ENCODE measurements around the gene SMAD6. TPM values are rescaled to one million over a fixed set of nuclear protein-coding genes. Genes with fewer than 3 reads are reported as not detected.

The SMAD6 gene
- total and polyA plus RNA-seq, 5 donors from 2014 or later: 0.27 TPM; not detected in 4

- Mint-ChIP-seq H3K4me3 (no peak overlapping the region), H3K27me3 (no peaks in the 10 kb centered on the region), H3K27ac (no peak overlapping the region), H3K4me1 (peaks cover 0 to 21% (median 0%) of the 10 kb centered on the region in 4 donors), H3K9me3 (no peaks in the 10 kb centered on the region), H3K36me3 (no peaks in the 10 kb centered on the region)
- ATAC-seq (ENCODE audit: low read depth in 2 of 2) (no peak), DNase-seq (no peak)
- H3K27me3 ChIP-seq (ENCODE audit: control insufficient read depth, insufficient read depth, low read length): no peaks in the 10 kb centered on the region
- no peak overlapping the region for H3K4me3 ChIP-seq (ENCODE audit: low read depth, low read length)
- H3K36me3 ChIP-seq (ENCODE audit: control insufficient read depth, insufficient read depth, low read length): no peaks in the 10 kb centered on the region
- H3K27ac ChIP-seq (ENCODE audit: insufficient read depth, low read length, poor library complexity, severe bottlenecking): no peak overlapping the region
- H3K4me1 ChIP-seq (ENCODE audit: control insufficient read depth, insufficient read depth, low read length, poor library complexity, severe bottlenecking): no peaks in the 10 kb centered on the region
- no peaks in the 10 kb centered on the region for H3K9me3 ChIP-seq (ENCODE audit: control insufficient read depth in 2 of 2, low read length in 2 of 2)
Measured at GRCh38 chr15:66747223-66747622, 45.2 kb downstream of the SMAD6 start.

- no peaks in the 10 kb centered on the region for H3K36me3 Mint-ChIP-seq
- Histone ChIP-seq H3K9me3 (ENCODE audit: control insufficient read depth in 2 of 2, low read length in 2 of 2) (no peaks in the 10 kb centered on the region), H3K27me3 (ENCODE audit: control insufficient read depth, insufficient read depth, low read length) (no peaks in the 10 kb centered on the region), H3K36me3 (ENCODE audit: control insufficient read depth, insufficient read depth, low read length) (no peaks in the 10 kb centered on the region), H3K27ac (ENCODE audit: insufficient read depth, low read length, poor library complexity, severe bottlenecking) (no peak overlapping the region), H3K4me3 (ENCODE audit: low read depth, low read length) (no peak overlapping the region), H3K4me1 (ENCODE audit: control insufficient read depth, insufficient read depth, low read length, poor library complexity, severe bottlenecking) (no peaks in the 10 kb centered on the region)
- DNase-seq: no peak
- ATAC-seq (ENCODE audit: low read depth in 2 of 2): no peak
- no peak overlapping the region for H3K27ac Mint-ChIP-seq
- H3K4me1 Mint-ChIP-seq: peaks cover 0 to 22% (median 0%) of the 10 kb centered on the region in 4 donors
- H3K9me3 Mint-ChIP-seq: no peaks in the 10 kb centered on the region
- no peaks in the 10 kb centered on the region for H3K27me3 Mint-ChIP-seq
- no peak overlapping the region for H3K4me3 Mint-ChIP-seq
Measured at GRCh38 chr15:66747886-66748707, 46.1 kb downstream of the SMAD6 start.

- Mint-ChIP-seq H3K27me3 (no peaks in the 10 kb centered on the region), H3K4me1 (peaks cover 0 to 22% (median 0%) of the 10 kb centered on the region in 4 donors), H3K4me3 (no peak overlapping the region), H3K27ac (no peak overlapping the region), H3K9me3 (no peaks in the 10 kb centered on the region), H3K36me3 (no peaks in the 10 kb centered on the region)
- Histone ChIP-seq H3K36me3 (ENCODE audit: control insufficient read depth, insufficient read depth, low read length) (no peaks in the 10 kb centered on the region), H3K9me3 (ENCODE audit: control insufficient read depth in 2 of 2, low read length in 2 of 2) (no peaks in the 10 kb centered on the region), H3K27me3 (ENCODE audit: control insufficient read depth, insufficient read depth, low read length) (no peaks in the 10 kb centered on the region), H3K27ac (ENCODE audit: insufficient read depth, low read length, poor library complexity, severe bottlenecking) (no peak overlapping the region), H3K4me1 (ENCODE audit: control insufficient read depth, insufficient read depth, low read length, poor library complexity, severe bottlenecking) (no peaks in the 10 kb centered on the region), H3K4me3 (ENCODE audit: low read depth, low read length) (no peak overlapping the region)
- no peak for DNase-seq
- no peak for ATAC-seq (ENCODE audit: low read depth in 2 of 2)
Measured at GRCh38 chr15:66748708-66749035, 46.6 kb downstream of the SMAD6 start.

GRCh38 chr15:66749841-66750575 lies 48.0 kb downstream of the SMAD6 start:
- Mint-ChIP-seq H3K27ac (peak overlapping the region in 1 of 3 donors; percentile 49), H3K36me3 (peaks cover 3% of the 10 kb centered on the region), H3K27me3 (no peaks in the 10 kb centered on the region), H3K4me1 (peaks cover 0 to 26% (median 0%) of the 10 kb centered on the region in 4 donors), H3K4me3 (no peak overlapping the region), H3K9me3 (peaks cover 0 to 2% (median under 1%) of the 10 kb centered on the region in 7 donors)
- H3K36me3 ChIP-seq (ENCODE audit: control insufficient read depth, insufficient read depth, low read length): no peaks in the 10 kb centered on the region
- H3K9me3 ChIP-seq (ENCODE audit: control insufficient read depth in 2 of 2, low read length in 2 of 2): peaks cover 3 to 4% of the 10 kb centered on the region in 2 experiments
- no peak for ATAC-seq (ENCODE audit: low read depth in 2 of 2)
- no peak overlapping the region for H3K27ac ChIP-seq (ENCODE audit: insufficient read depth, low read length, poor library complexity, severe bottlenecking)
- no peak for DNase-seq
- no peaks in the 10 kb centered on the region for H3K4me1 ChIP-seq (ENCODE audit: control insufficient read depth, insufficient read depth, low read length, poor library complexity, severe bottlenecking)
- H3K27me3 ChIP-seq (ENCODE audit: control insufficient read depth, insufficient read depth, low read length): no peaks in the 10 kb centered on the region
- H3K4me3 ChIP-seq (ENCODE audit: low read depth, low read length): no peak overlapping the region

GRCh38 chr15:66750609-66751008 lies 48.6 kb downstream of the SMAD6 start:
- H3K27ac Mint-ChIP-seq: peak overlapping the region in 1 of 3 donors; percentile 49

GRCh38 chr15:66751579-66751978 lies 49.5 kb downstream of the SMAD6 start:
- H3K4me1 ChIP-seq (ENCODE audit: control insufficient read depth, insufficient read depth, low read length, poor library complexity, severe bottlenecking): no peaks in the 10 kb centered on the region
- H3K4me3 Mint-ChIP-seq: peak overlapping the region in 1 of 4 donors; percentile 38
- H3K4me1 Mint-ChIP-seq: peaks cover 0 to 18% (median 0%) of the 10 kb centered on the region in 4 donors
- ATAC-seq (ENCODE audit: low read depth in 2 of 2) (peak; percentile 40 to 68), DNase-seq (peak in 2 of 3 donors; percentile 28 to 45)
- peaks cover 9 to 11% of the 10 kb centered on the region in 2 experiments for H3K9me3 ChIP-seq (ENCODE audit: control insufficient read depth in 2 of 2, low read length in 2 of 2)
- H3K36me3 ChIP-seq (ENCODE audit: control insufficient read depth, insufficient read depth, low read length): no peaks in the 10 kb centered on the region
- H3K36me3 Mint-ChIP-seq: peaks cover 3% of the 10 kb centered on the region
- no peak overlapping the region for H3K27ac ChIP-seq (ENCODE audit: insufficient read depth, low read length, poor library complexity, severe bottlenecking)
- no peaks in the 10 kb centered on the region for H3K27me3 Mint-ChIP-seq
- no peaks in the 10 kb centered on the region for H3K27me3 ChIP-seq (ENCODE audit: control insufficient read depth, insufficient read depth, low read length)
- no peak overlapping the region for H3K4me3 ChIP-seq (ENCODE audit: low read depth, low read length)
- H3K9me3 Mint-ChIP-seq: peaks cover 0 to 7% (median 1%) of the 10 kb centered on the region in 7 donors
- H3K27ac Mint-ChIP-seq: peak overlapping the region in 2 of 3 donors; percentile 58 to 62

More at GRCh38 chr15:66750609-66751008, 48.6 kb downstream of the SMAD6 start:
- H3K9me3 ChIP-seq (ENCODE audit: control insufficient read depth in 2 of 2, low read length in 2 of 2): peaks cover 9% of the 10 kb centered on the region in 2 experiments
- no peak for ATAC-seq (ENCODE audit: low read depth in 2 of 2)
- no peak overlapping the region for H3K27ac ChIP-seq (ENCODE audit: insufficient read depth, low read length, poor library complexity, severe bottlenecking)
- no peak overlapping the region for H3K4me3 ChIP-seq (ENCODE audit: low read depth, low read length)
- H3K36me3 Mint-ChIP-seq: peaks cover 3% of the 10 kb centered on the region
- H3K27me3 ChIP-seq (ENCODE audit: control insufficient read depth, insufficient read depth, low read length): no peaks in the 10 kb centered on the region
- DNase-seq: no peak
- H3K27me3 Mint-ChIP-seq: no peaks in the 10 kb centered on the region
- peaks cover 0 to 7% (median 1%) of the 10 kb centered on the region in 7 donors for H3K9me3 Mint-ChIP-seq
- H3K4me3 Mint-ChIP-seq: no peak overlapping the region
- no peaks in the 10 kb centered on the region for H3K36me3 ChIP-seq (ENCODE audit: control insufficient read depth, insufficient read depth, low read length)
- no peaks in the 10 kb centered on the region for H3K4me1 ChIP-seq (ENCODE audit: control insufficient read depth, insufficient read depth, low read length, poor library complexity, severe bottlenecking)
- peaks cover 0 to 20% (median 0%) of the 10 kb centered on the region in 4 donors for H3K4me1 Mint-ChIP-seq

- H3K27ac ChIP-seq (ENCODE audit: insufficient read depth, low read length, poor library complexity, severe bottlenecking): no peak overlapping the region
- H3K9me3 ChIP-seq (ENCODE audit: control insufficient read depth in 2 of 2, low read length in 2 of 2): peaks cover 9 to 11% of the 10 kb centered on the region in 2 experiments
- peaks cover 0 to 7% (median 1%) of the 10 kb centered on the region in 7 donors for H3K9me3 Mint-ChIP-seq
- H3K4me1 ChIP-seq (ENCODE audit: control insufficient read depth, insufficient read depth, low read length, poor library complexity, severe bottlenecking): no peaks in the 10 kb centered on the region
- H3K4me3 Mint-ChIP-seq: no peak overlapping the region
- no peak overlapping the region for H3K4me3 ChIP-seq (ENCODE audit: low read depth, low read length)
- DNase-seq (no peak), ATAC-seq (ENCODE audit: low read depth in 2 of 2) (no peak)
- no peaks in the 10 kb centered on the region for H3K27me3 Mint-ChIP-seq
- no peaks in the 10 kb centered on the region for H3K27me3 ChIP-seq (ENCODE audit: control insufficient read depth, insufficient read depth, low read length)
- peak overlapping the region in 2 of 3 donors; percentile 58 to 62 for H3K27ac Mint-ChIP-seq
- peaks cover 0 to 18% (median 0%) of the 10 kb centered on the region in 4 donors for H3K4me1 Mint-ChIP-seq
- no peaks in the 10 kb centered on the region for H3K36me3 ChIP-seq (ENCODE audit: control insufficient read depth, insufficient read depth, low read length)
- H3K36me3 Mint-ChIP-seq: peaks cover 3% of the 10 kb centered on the region
Measured at GRCh38 chr15:66752078-66752477, 50.0 kb downstream of the SMAD6 start.

All from CD4-positive, CD25-positive, alpha-beta regulatory T cell (primary cell).